GM23338 (cell line): ENCODE data around the gene CLCN2. TPM values are rescaled to one million over a fixed set of nuclear protein-coding genes. Genes with fewer than 3 reads are reported as not detected.
A peak's percentile ranks its signal among the peaks of the same experiment; 100 is the strongest.

Experiments used
- ATAC-seq: fragments of 200-7000 bp; cut with Tn5 transposase; 3 replicates; pipeline ENCODE4 v1.9.1; 2020
- DNase-seq: peaks from one replicate; pipeline ENCODE4 v3.0.0-alpha.2; 2015; ENCODE audit warnings: low spot score
- H2AFZ ChIP-seq: fragments of 200-600 bp; sonication (generic); 2 replicates; pipeline ENCODE4 v1.8.0; 2016; ENCODE audit warnings: antibody characterized with exemption, mild to moderate bottlenecking, moderate library complexity
- H3F3A ChIP-seq: fragments of 200-600 bp; sonication (generic); replicated peaks from 2 replicates; pipeline ENCODE4 v1.8.0; 2017; ENCODE audit warnings: antibody characterized with exemption, mixed run types, low read depth
- H3K27ac ChIP-seq: fragments of 200-600 bp; sonication (generic); 2 replicates; pipeline ENCODE4 v1.6.1; 2016; ENCODE audit warnings: low read depth
- H3K27me3 ChIP-seq: fragments of 200-600 bp; sonication (generic); 2 replicates; pipeline ENCODE4 v1.8.0; 2016; ENCODE audit warnings: mild to moderate bottlenecking, mixed run types, moderate library complexity; ENCODE audit not compliant: insufficient read depth
- H3K36me3 ChIP-seq: fragments of 200-600 bp; sonication (generic); 2 replicates; pipeline ENCODE4 v1.8.0; 2016; ENCODE audit warnings: mild to moderate bottlenecking; ENCODE audit not compliant: insufficient read depth
- H3K4me1 ChIP-seq: fragments of 200-600 bp; sonication (generic); 2 replicates; pipeline ENCODE4 v1.8.0; 2016; ENCODE audit warnings: mild to moderate bottlenecking, moderate library complexity; ENCODE audit not compliant: insufficient read depth
- H3K4me2 ChIP-seq: fragments of 200-600 bp; sonication (generic); 2 replicates; pipeline ENCODE4 v1.7.1; 2017; ENCODE audit warnings: mixed run types
- H3K4me3 ChIP-seq: fragments of 200-600 bp; sonication (generic); 2 replicates; pipeline ENCODE4 v1.6.1; 2016; ENCODE audit warnings: mixed run types
- H3K79me2 ChIP-seq: fragments of 200-600 bp; sonication (generic); replicated peaks from 2 replicates; pipeline ENCODE4 v1.8.0; 2017; ENCODE audit warnings: mild to moderate bottlenecking; ENCODE audit not compliant: insufficient read depth
- H3K9me2 ChIP-seq: fragments of 200-600 bp; sonication (generic); 2 replicates; pipeline ENCODE4 v1.8.0; 2017; ENCODE audit not compliant: insufficient read depth
- H4K20me1 ChIP-seq: fragments of 200-600 bp; sonication (generic); replicated peaks from 2 replicates; pipeline ENCODE4 v1.8.0; 2017; ENCODE audit warnings: mild to moderate bottlenecking; ENCODE audit not compliant: insufficient read depth
- H3K27ac Mint-ChIP-seq: 2 replicates; pipeline ENCODE4 v1.8.0; 2020; ENCODE audit warnings: inconsistent platforms, mild to moderate bottlenecking, moderate library complexity, mixed read lengths
- H3K27me3 Mint-ChIP-seq: 3 replicates; pipeline ENCODE4 v1.8.0; 2022; ENCODE audit warnings: low read depth, mild to moderate bottlenecking, moderate library complexity, mixed read lengths, inconsistent platforms; ENCODE audit not compliant: insufficient read depth, poor library complexity
- H3K36me3 Mint-ChIP-seq: 3 replicates; pipeline ENCODE4 v1.8.0; 2021; ENCODE audit warnings: low read depth, mild to moderate bottlenecking, inconsistent platforms, moderate library complexity, mixed read lengths
- H3K4me1 Mint-ChIP-seq: 3 replicates; pipeline ENCODE4 v1.8.0; 2020; ENCODE audit warnings: mild to moderate bottlenecking, inconsistent platforms, mixed read lengths
- H3K4me3 Mint-ChIP-seq: 3 replicates; pipeline ENCODE4 v1.8.0; 2021; ENCODE audit warnings: moderate library complexity, mild to moderate bottlenecking, inconsistent platforms, mixed read lengths
- H3K9me3 Mint-ChIP-seq: 3 replicates; pipeline ENCODE4 v1.8.0; 2020; ENCODE audit warnings: moderate library complexity, mild to moderate bottlenecking, inconsistent platforms, mixed read lengths
- CREB1 ChIP-seq: fragments of 250-450 bp; sonication (Bioruptor Pico); IDR thresholded peaks from 2 replicates; pipeline ENCODE4 v1.5.0; 2020; ENCODE audit warnings: low read depth, mild to moderate bottlenecking, moderate library complexity
- EZH2 ChIP-seq: fragments of 200-600 bp; sonication (generic); IDR thresholded peaks from one replicate; pipeline ENCODE4 v1.8.0; 2017; ENCODE audit warnings: antibody characterized with exemption, mild to moderate bottlenecking, low read depth; ENCODE audit not compliant: unreplicated experiment
- JUNB ChIP-seq: IDR thresholded peaks from one replicate; pipeline ENCODE4 v1.6.1; 2016; ENCODE audit warnings: antibody characterized with exemption; ENCODE audit not compliant: unreplicated experiment
- POLR2AphosphoS5 ChIP-seq: IDR thresholded peaks from 2 replicates; pipeline ENCODE4 v1.6.1; 2016; ENCODE audit warnings: antibody characterized with exemption, low read depth
- STAT1 ChIP-seq: IDR thresholded peaks from one replicate; pipeline ENCODE4 v1.6.1; 2016; ENCODE audit warnings: antibody characterized with exemption; ENCODE audit not compliant: unreplicated experiment
- ZNF331 ChIP-seq: fragments of 250-450 bp; sonication (Bioruptor Pico); IDR thresholded peaks from 2 replicates; pipeline ENCODE4 v1.5.0; 2020; ENCODE audit warnings: low read depth, mild to moderate bottlenecking, moderate library complexity
- polyA plus RNA-seq: library from polyadenylated mRNA; unstranded; fragments of >200 nt; fragmentation: Nextera tagmentation; extraction: Ambion mirVana; gene quantifications from 2 replicates; pipeline ENCODE4 v1.2.1, GENCODE V29; 2016
- total RNA-seq: library from RNA; depleted of rRNA; stranded (reverse); fragments of >200 nt; shearing (Covaris generic); gene quantifications from 2 replicates; pipeline ENCODE4 v1.2.3, GENCODE V29; 2014
- TF ChIP-seq, protein P1 (sequence below), 2 experiments: fragments of 200-600 bp in 1 of 2; sonication (generic) in 1 of 2; conservative IDR thresholded peaks; 2 replicates each; pipeline versions ENCODE4 v1.5.1 to v1.6.1; 2016 to 2017; ENCODE audit warnings: antibody characterized with exemption in 2 of 2, low read depth in 2 of 2, mild to moderate bottlenecking in 2 of 2, moderate library complexity in 1 of 2
- TF ChIP-seq, protein P2 (sequence below): fragments of 250-450 bp; sonication (Bioruptor Pico); IDR thresholded peaks from 2 replicates; pipeline ENCODE4 v1.5.0; 2020; ENCODE audit warnings: mild to moderate bottlenecking, moderate library complexity

Gene CLCN2
- total and polyA plus RNA-seq, 2 experiments from 2014 or later, result 7.0 to 9.2 TPM

- TF ChIP-seq EZH2 (peak; percentile 34), ZNF331 (CRISPR knock-in tag) (no peak), JUNB (no peak), STAT1 (no peak), POLR2AphosphoS5 (no peak), CREB1 (CRISPR knock-in tag) (no peak)
- TF ChIP-seq, protein P1, sequence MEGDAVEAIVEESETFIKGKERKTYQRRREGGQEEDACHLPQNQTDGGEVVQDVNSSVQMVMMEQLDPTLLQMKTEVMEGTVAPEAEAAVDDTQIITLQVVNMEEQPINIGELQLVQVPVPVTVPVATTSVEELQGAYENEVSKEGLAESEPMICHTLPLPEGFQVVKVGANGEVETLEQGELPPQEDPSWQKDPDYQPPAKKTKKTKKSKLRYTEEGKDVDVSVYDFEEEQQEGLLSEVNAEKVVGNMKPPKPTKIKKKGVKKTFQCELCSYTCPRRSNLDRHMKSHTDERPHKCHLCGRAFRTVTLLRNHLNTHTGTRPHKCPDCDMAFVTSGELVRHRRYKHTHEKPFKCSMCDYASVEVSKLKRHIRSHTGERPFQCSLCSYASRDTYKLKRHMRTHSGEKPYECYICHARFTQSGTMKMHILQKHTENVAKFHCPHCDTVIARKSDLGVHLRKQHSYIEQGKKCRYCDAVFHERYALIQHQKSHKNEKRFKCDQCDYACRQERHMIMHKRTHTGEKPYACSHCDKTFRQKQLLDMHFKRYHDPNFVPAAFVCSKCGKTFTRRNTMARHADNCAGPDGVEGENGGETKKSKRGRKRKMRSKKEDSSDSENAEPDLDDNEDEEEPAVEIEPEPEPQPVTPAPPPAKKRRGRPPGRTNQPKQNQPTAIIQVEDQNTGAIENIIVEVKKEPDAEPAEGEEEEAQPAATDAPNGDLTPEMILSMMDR (conservative IDR thresholded peaks at IDR 0.05; ENCODE audit: low read depth in 2 of 2), result no peak
- TF ChIP-seq, protein P2, sequence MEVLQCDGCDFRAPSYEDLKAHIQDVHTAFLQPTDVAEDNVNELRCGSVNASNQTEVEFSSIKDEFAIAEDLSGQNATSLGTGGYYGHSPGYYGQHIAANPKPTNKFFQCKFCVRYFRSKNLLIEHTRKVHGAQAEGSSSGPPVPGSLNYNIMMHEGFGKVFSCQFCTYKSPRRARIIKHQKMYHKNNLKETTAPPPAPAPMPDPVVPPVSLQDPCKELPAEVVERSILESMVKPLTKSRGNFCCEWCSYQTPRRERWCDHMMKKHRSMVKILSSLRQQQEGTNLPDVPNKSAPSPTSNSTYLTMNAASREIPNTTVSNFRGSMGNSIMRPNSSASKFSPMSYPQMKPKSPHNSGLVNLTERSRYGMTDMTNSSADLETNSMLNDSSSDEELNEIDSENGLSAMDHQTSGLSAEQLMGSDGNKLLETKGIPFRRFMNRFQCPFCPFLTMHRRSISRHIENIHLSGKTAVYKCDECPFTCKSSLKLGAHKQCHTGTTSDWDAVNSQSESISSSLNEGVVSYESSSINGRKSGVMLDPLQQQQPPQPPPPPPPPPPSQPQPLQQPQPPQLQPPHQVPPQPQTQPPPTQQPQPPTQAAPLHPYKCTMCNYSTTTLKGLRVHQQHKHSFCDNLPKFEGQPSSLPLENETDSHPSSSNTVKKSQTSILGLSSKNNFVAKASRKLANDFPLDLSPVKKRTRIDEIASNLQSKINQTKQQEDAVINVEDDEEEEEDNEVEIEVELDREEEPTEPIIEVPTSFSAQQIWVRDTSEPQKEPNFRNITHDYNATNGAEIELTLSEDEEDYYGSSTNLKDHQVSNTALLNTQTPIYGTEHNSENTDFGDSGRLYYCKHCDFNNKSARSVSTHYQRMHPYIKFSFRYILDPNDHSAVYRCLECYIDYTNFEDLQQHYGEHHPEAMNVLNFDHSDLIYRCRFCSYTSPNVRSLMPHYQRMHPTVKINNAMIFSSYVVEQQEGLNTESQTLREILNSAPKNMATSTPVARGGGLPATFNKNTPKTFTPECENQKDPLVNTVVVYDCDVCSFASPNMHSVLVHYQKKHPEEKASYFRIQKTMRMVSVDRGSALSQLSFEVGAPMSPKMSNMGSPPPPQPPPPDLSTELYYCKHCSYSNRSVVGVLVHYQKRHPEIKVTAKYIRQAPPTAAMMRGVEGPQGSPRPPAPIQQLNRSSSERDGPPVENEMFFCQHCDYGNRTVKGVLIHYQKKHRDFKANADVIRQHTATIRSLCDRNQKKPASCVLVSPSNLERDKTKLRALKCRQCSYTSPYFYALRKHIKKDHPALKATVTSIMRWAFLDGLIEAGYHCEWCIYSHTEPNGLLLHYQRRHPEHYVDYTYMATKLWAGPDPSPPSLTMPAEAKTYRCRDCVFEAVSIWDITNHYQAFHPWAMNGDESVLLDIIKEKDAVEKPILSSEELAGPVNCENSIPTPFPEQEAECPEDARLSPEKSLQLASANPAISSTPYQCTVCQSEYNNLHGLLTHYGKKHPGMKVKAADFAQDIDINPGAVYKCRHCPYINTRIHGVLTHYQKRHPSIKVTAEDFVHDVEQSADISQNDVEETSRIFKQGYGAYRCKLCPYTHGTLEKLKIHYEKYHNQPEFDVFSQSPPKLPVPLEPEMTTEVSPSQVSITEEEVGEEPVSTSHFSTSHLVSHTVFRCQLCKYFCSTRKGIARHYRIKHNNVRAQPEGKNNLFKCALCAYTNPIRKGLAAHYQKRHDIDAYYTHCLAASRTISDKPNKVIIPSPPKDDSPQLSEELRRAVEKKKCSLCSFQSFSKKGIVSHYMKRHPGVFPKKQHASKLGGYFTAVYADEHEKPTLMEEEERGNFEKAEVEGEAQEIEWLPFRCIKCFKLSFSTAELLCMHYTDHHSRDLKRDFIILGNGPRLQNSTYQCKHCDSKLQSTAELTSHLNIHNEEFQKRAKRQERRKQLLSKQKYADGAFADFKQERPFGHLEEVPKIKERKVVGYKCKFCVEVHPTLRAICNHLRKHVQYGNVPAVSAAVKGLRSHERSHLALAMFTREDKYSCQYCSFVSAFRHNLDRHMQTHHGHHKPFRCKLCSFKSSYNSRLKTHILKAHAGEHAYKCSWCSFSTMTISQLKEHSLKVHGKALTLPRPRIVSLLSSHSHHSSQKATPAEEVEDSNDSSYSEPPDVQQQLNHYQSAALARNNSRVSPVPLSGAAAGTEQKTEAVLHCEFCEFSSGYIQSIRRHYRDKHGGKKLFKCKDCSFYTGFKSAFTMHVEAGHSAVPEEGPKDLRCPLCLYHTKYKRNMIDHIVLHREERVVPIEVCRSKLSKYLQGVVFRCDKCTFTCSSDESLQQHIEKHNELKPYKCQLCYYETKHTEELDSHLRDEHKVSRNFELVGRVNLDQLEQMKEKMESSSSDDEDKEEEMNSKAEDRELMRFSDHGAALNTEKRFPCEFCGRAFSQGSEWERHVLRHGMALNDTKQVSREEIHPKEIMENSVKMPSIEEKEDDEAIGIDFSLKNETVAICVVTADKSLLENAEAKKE, result no peak
- H3K4me1 ChIP-seq, result peaks cover 39% of the 10 kb centered on the region
- no peak for DNase-seq
These were observed 17.4 kb upstream of the CLCN2 start for GRCh38 chr3:184378651-184379357.

More at GRCh38 chr3:184378651-184379357, 17.4 kb upstream of the CLCN2 start:
- no peaks in the 10 kb centered on the region for H4K20me1 ChIP-seq
- no peaks in the 10 kb centered on the region for H3K79me2 ChIP-seq
- no peaks in the 10 kb centered on the region for H3K36me3 ChIP-seq
- no peak overlapping the region for H3K27ac Mint-ChIP-seq
- H2AFZ ChIP-seq, result peak overlapping the region; percentile 78; the same call in 1 of the 2 replicates
- H3F3A ChIP-seq, result 0 out of 2 replicates have a peak, but pooled peaks cover 4% of the 10 kb centered on the region
- H3K27me3 Mint-ChIP-seq, result peaks cover 61% of the 10 kb centered on the region
- H3K36me3 Mint-ChIP-seq, result no peaks in the 10 kb centered on the region
- no peaks in the 10 kb centered on the region for H3K9me3 Mint-ChIP-seq
- H3K4me2 ChIP-seq, result peak overlapping the region; percentile 85
- no peak for ATAC-seq
- H3K9me2 ChIP-seq, result no peaks in the 10 kb centered on the region
- peaks cover 42% of the 10 kb centered on the region for H3K4me1 Mint-ChIP-seq
- H3K4me3 Mint-ChIP-seq, result peak overlapping the region; percentile 75
- peak overlapping the region; percentile 54 for H3K4me3 ChIP-seq
- peaks cover 56% of the 10 kb centered on the region for H3K27me3 ChIP-seq
- H3K27ac ChIP-seq, result no peak overlapping the region
